Lower leg skin (tissue), 3 donors: ENCODE measurements around the gene GNB1L.

Experiments
- POLR2A ChIP-seq, 2 donors: fragments of 450-650 bp; IDR thresholded peaks; one replicate each; pipeline ENCODE4 v1.6.1; 2016 to 2017; ENCODE audit warnings: antibody characterized with exemption in 2 of 2, mild to moderate bottlenecking in 1 of 2, moderate library complexity in 1 of 2
- TF ChIP-seq, protein P1 (sequence below), 3 donors: fragments of 450-650 bp; IDR thresholded peaks; one replicate each; pipeline ENCODE4 v1.5.1; 2016; ENCODE audit warnings: antibody characterized with exemption in 3 of 3, mild to moderate bottlenecking in 3 of 3, moderate library complexity in 2 of 3

DNA sequence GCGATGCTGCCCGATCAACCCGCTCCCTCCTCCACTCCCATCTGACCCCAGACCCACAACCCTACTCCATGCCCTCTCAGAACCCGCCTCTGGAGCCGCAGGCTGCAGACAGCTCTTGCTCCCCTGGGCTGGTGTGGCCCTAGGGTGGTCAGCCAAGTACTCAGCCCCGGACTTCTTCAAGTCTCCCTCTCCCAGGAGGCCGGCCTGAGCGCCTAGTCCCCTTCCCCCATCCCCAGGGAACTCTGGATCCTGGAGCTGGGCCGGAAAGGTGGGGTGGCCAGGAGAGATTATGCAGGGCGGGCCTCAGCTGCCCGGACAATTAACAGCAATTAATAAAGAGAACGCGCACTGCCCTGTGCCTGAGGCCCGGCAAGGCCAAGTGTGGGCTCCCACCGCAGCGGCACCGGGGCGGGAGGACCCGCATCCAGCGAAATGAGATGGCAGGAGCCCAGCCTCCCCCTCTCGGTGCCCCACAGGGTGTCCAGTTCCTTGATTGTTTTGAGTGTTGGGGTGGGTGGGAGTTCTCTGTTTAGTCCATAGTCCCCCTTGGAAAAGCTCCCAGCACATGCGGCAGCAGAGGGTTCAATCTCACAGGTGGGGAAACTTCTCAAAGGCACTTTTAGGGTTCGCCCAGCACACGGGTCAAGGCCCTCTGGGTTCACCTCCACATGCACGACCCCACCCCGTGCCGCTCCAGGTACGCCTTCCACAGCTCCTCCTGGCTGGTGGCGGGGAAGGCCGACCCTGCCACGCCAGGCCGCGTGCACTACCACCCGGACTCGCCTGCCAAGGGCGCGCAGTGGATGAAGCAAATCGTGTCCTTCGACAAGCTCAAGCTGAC lies 91.0 kb downstream of the GNB1L start:
- TF ChIP-seq, protein P1, sequence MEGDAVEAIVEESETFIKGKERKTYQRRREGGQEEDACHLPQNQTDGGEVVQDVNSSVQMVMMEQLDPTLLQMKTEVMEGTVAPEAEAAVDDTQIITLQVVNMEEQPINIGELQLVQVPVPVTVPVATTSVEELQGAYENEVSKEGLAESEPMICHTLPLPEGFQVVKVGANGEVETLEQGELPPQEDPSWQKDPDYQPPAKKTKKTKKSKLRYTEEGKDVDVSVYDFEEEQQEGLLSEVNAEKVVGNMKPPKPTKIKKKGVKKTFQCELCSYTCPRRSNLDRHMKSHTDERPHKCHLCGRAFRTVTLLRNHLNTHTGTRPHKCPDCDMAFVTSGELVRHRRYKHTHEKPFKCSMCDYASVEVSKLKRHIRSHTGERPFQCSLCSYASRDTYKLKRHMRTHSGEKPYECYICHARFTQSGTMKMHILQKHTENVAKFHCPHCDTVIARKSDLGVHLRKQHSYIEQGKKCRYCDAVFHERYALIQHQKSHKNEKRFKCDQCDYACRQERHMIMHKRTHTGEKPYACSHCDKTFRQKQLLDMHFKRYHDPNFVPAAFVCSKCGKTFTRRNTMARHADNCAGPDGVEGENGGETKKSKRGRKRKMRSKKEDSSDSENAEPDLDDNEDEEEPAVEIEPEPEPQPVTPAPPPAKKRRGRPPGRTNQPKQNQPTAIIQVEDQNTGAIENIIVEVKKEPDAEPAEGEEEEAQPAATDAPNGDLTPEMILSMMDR (IDR thresholded peaks at IDR 0.05): no peak
- no peak for TF ChIP-seq POLR2A (IDR thresholded peaks at IDR 0.05)
